Endothelial cell (in vitro differentiated cells): Measurements from ENCODE around the gene PDE4B. TPM values are rescaled to one million over a fixed set of nuclear protein-coding genes. Genes with fewer than 3 reads are reported as not detected.
A peak's percentile ranks its signal among the peaks of the same experiment; 100 is the strongest.

Source experiments
- DNase-seq: peaks from one replicate; pipeline ENCODE4 v3.0.0; 2021; ENCODE audit warnings: low spot score
- H3K27ac Mint-ChIP-seq: one replicate; pipeline ENCODE4 v1.8.0; 2021; ENCODE audit warnings: mixed read lengths, inconsistent platforms; ENCODE audit not compliant: unreplicated experiment
- H3K27me3 Mint-ChIP-seq: one replicate; pipeline ENCODE4 v1.8.0; 2021; ENCODE audit warnings: mild to moderate bottlenecking, moderate library complexity, mixed read lengths, inconsistent platforms; ENCODE audit not compliant: unreplicated experiment
- H3K36me3 Mint-ChIP-seq: one replicate; pipeline ENCODE4 v1.8.0; 2021; ENCODE audit warnings: mild to moderate bottlenecking, low read depth, mixed read lengths, inconsistent platforms; ENCODE audit not compliant: unreplicated experiment
- H3K4me1 Mint-ChIP-seq: one replicate; pipeline ENCODE4 v1.8.0; 2021; ENCODE audit warnings: mild to moderate bottlenecking, mixed read lengths, inconsistent platforms; ENCODE audit not compliant: unreplicated experiment
- H3K4me3 Mint-ChIP-seq: one replicate; pipeline ENCODE4 v1.8.0; 2021; ENCODE audit warnings: mild to moderate bottlenecking, mixed read lengths, inconsistent platforms; ENCODE audit not compliant: unreplicated experiment
- H3K9me3 Mint-ChIP-seq: one replicate; pipeline ENCODE4 v1.8.0; 2021; ENCODE audit warnings: mixed read lengths, inconsistent platforms; ENCODE audit not compliant: unreplicated experiment
- CTCF ChIP-seq: fragments of 200-600 bp; sonication (generic); IDR thresholded peaks from one replicate; pipeline ENCODE4 v1.5.0; 2021; ENCODE audit warnings: antibody characterized with exemption; ENCODE audit not compliant: unreplicated experiment
- long read RNA-seq: library from polyadenylated mRNA; unstranded; transcript quantifications from one replicate; pipeline ENCODE4 v2.0.0, GENCODE V29; 2020; ENCODE audit not compliant: unreplicated experiment
- total RNA-seq: library from RNA; stranded (reverse); fragmentation: NEBNext Ultra II Directional; extraction: Animal tissue kit (Norgen Biotek cat#: 25700); gene quantifications from one replicate; pipeline ENCODE4 v1.2.1, GENCODE V29; 2021; ENCODE audit not compliant: unreplicated experiment

PDE4B gene
- total RNA-seq = 45.6 TPM
- long read RNA-seq, transcript PDE4B-203 (10 exons, 3,982 nt) = major isoform, 9 of 16 reads
- long read RNA-seq, partial matches to known transcripts = 5 of 16 reads
- long read RNA-seq, other reads (novel, unspliced or antisense) = 1 of 16 reads

- H3K4me3 Mint-ChIP-seq = peak within 1 kb of the TSS; percentile 89
- no peaks in the 10 kb centered on the region for H3K9me3 Mint-ChIP-seq
- H3K27ac Mint-ChIP-seq = no peak within 1 kb of the TSS
- peaks cover 18% of the 10 kb centered on the region for H3K4me1 Mint-ChIP-seq
- TF ChIP-seq CTCF = no peak
- peak; percentile 38 for DNase-seq
- H3K27me3 Mint-ChIP-seq = peaks cover 10% of the 10 kb centered on the region
- no peaks in the 10 kb centered on the region for H3K36me3 Mint-ChIP-seq
Measured at GRCh38 chr1:65792669-65793358, at the start of gene PDE4B. PDE4B (plus strand) TSS chr1:65792895.

- Mint-ChIP-seq H3K4me1 (no peaks in the 10 kb centered on the region), H3K9me3 (no peaks in the 10 kb centered on the region), H3K27me3 (peaks cover 1% of the 10 kb centered on the region), H3K27ac (no peak overlapping the region), H3K4me3 (no peak overlapping the region), H3K36me3 (no peaks in the 10 kb centered on the region)
- no peak for TF ChIP-seq CTCF
- DNase-seq = no peak
Measured at GRCh38 chr1:65744731-65745130, 48.0 kb upstream of the PDE4B start.

- H3K36me3 Mint-ChIP-seq = no peaks in the 10 kb centered on the region
- no peak for TF ChIP-seq CTCF
- H3K27ac Mint-ChIP-seq = no peak overlapping the region
- H3K4me3 Mint-ChIP-seq = no peak overlapping the region
- H3K9me3 Mint-ChIP-seq = no peaks in the 10 kb centered on the region
- H3K4me1 Mint-ChIP-seq = no peaks in the 10 kb centered on the region
- DNase-seq = no peak
- peaks cover 2% of the 10 kb centered on the region for H3K27me3 Mint-ChIP-seq
Measured at GRCh38 chr1:65751961-65752360, 40.7 kb upstream of the PDE4B start.

GRCh38 chr1:65756616-65757015, 36.1 kb upstream of the PDE4B start:
- Mint-ChIP-seq H3K4me3 (no peak overlapping the region), H3K4me1 (no peaks in the 10 kb centered on the region), H3K9me3 (no peaks in the 10 kb centered on the region), H3K27ac (no peak overlapping the region), H3K36me3 (no peaks in the 10 kb centered on the region), H3K27me3 (peaks cover 2% of the 10 kb centered on the region)
- no peak for DNase-seq
- no peak for TF ChIP-seq CTCF

- no peaks in the 10 kb centered on the region for H3K4me1 Mint-ChIP-seq
- no peak for TF ChIP-seq CTCF
- DNase-seq = no peak
- H3K9me3 Mint-ChIP-seq = no peaks in the 10 kb centered on the region
- no peak overlapping the region for H3K4me3 Mint-ChIP-seq
- peaks cover under 1% of the 10 kb centered on the region for H3K27me3 Mint-ChIP-seq
- no peak overlapping the region for H3K27ac Mint-ChIP-seq
- H3K36me3 Mint-ChIP-seq = no peaks in the 10 kb centered on the region
Measured at GRCh38 chr1:65757531-65757930, 35.2 kb upstream of the PDE4B start.
